ENCODE data around the gene CHRNB2. TPM values are rescaled to one million over a fixed set of nuclear protein-coding genes. Genes with fewer than 3 reads are reported as not detected.

CHRNB2 gene
- total and polyA plus RNA-seq, 2 donors (not counting 1 experiment from before 2014, with no cell fraction given), result 0.03 TPM; not detected in 1

DNA sequence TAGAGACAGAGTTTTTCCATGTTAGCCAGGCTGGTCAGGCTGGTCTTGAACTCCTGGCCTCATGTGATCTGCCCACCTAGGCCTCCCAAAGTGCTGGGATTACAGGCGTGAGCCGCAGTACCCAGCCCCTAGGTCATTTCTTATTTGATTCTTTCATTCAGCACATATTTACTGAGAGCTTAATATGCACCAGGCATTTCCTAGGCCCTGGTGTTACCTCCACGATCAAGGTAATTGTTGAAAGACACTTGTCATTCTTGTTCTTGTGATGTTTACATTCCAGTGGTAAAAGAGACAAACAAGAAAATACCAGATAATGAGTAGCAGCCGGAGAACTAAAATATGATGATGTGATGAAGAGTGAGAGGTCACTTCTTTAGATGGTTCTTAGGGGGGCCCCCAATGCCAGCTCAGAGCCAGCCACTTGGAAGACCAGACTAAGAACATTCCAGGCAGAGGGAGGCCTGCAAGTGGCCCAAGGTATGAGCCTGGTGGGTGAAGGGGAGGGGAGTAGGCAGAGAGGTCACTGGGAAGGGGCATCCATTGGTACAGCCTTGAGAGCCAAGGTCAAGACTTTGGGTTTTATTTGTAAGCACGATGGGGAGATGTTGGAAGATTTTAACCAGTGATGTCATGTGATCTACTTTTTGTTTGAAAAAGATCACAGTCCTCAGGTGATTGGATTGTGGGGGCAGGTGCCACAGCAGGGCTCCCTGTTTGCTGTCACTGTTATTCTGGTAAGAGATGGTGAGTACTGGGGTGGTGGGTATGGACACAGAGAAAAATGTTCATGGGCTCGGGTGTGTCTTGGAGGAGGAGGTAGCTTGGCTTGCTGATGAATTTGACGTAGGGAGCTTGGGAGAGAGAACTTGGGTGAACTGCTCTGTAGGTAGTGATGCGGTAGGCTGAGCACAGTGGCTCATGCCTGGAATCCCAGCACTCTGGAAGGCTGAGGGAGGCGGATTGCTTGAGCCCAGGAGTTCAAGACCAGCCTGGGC is 27.8 kb upstream of the CHRNB2 start:
- WGBS (ENCODE audit: insufficient coverage), result 96% methylated on average over 4 of the region's 9 CpGs
- CTCF ChIA-PET, result interaction anchor here (0.8 to 2.6 kb wide), 2 partner anchors 59 to 80 kb away, joined by 3 to 14 read pairs; no protein-coding TSS in a partner anchor
- H3K4me3 Mint-ChIP-seq, result no peak overlapping the region

More for the DNA sequence above, 27.8 kb upstream of the CHRNB2 start:
- ATAC-seq (ENCODE audit: low read depth) (no peak), DNase-seq (no peak)
- Histone ChIP-seq H3K27me3 (replicated peaks in 1 of 4; ENCODE audit: control extremely low read depth in 1 of 4, control insufficient read depth in 3 of 4, insufficient read depth in 4 of 4, low read length in 3 of 4) (peaks cover 0 to 9% (median 0%) of the 10 kb centered on the region in 4 experiments), H3K27ac (ENCODE audit: low read length in 2 of 2) (no peak overlapping the region), H3K4me3 (ENCODE audit: control extremely low read depth in 1 of 5, extremely low read depth in 1 of 5, insufficient read depth in 1 of 5, low read depth in 2 of 5, low read length in 4 of 5) (no peak overlapping the region), H3K9ac (ENCODE audit: low read length) (no peak overlapping the region), H3K4me2 (replicated peaks; ENCODE audit: low read depth, low read length, poor library complexity, severe bottlenecking) (no peak overlapping the region), H3K36me3 (replicated peaks in 1 of 2; ENCODE audit: control extremely low read depth in 1 of 2, control insufficient read depth in 1 of 2, extremely low read depth in 1 of 2, insufficient read depth in 2 of 2, low read length in 1 of 2) (no peaks in the 10 kb centered on the region), H2AFZ (ENCODE audit: insufficient read depth, low read depth, low read length, poor library complexity, severe bottlenecking) (no peak overlapping the region), H3K9me3 (ENCODE audit: control extremely low read depth in 1 of 3, control insufficient read depth in 2 of 3, insufficient read depth in 1 of 3, low read length in 2 of 3) (peaks cover 0 to 7% (median 0%) of the 10 kb centered on the region in 3 donors), H4K20me1 (ENCODE audit: control insufficient read depth, insufficient read depth, low read length, poor library complexity, severe bottlenecking) (no peaks in the 10 kb centered on the region), H3K79me2 (ENCODE audit: control insufficient read depth, insufficient read depth, low read length) (no peaks in the 10 kb centered on the region), H3K4me1 (ENCODE audit: control insufficient read depth in 2 of 2, insufficient read depth in 2 of 2, low read length in 2 of 2) (no peaks in the 10 kb centered on the region)
- intact Hi-C loops (cut with micrococcal nuclease), result no loop called here
- POLR2A ChIA-PET, result no interaction called here
- H3K27me3 Mint-ChIP-seq, result peaks cover 36% of the 10 kb centered on the region
- no peak for TF ChIP-seq EZH2 (IDR thresholded peaks at IDR 0.05; ENCODE audit: borderline replicate concordance, insufficient read depth, low read depth, low read length, poor library complexity, severe bottlenecking)
- TF ChIP-seq, protein P1, sequence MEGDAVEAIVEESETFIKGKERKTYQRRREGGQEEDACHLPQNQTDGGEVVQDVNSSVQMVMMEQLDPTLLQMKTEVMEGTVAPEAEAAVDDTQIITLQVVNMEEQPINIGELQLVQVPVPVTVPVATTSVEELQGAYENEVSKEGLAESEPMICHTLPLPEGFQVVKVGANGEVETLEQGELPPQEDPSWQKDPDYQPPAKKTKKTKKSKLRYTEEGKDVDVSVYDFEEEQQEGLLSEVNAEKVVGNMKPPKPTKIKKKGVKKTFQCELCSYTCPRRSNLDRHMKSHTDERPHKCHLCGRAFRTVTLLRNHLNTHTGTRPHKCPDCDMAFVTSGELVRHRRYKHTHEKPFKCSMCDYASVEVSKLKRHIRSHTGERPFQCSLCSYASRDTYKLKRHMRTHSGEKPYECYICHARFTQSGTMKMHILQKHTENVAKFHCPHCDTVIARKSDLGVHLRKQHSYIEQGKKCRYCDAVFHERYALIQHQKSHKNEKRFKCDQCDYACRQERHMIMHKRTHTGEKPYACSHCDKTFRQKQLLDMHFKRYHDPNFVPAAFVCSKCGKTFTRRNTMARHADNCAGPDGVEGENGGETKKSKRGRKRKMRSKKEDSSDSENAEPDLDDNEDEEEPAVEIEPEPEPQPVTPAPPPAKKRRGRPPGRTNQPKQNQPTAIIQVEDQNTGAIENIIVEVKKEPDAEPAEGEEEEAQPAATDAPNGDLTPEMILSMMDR (IDR thresholded peaks at IDR 0.05), result no peak
- peaks cover 4% of the 10 kb centered on the region for H3K9me3 Mint-ChIP-seq (ENCODE audit: insufficient read depth)
- H3K27ac Mint-ChIP-seq, result no peak overlapping the region
- no peaks in the 10 kb centered on the region for H3K4me1 Mint-ChIP-seq

Data from B cell (primary cell).